ENCODE measurements around the gene RCAN2. TPM values are rescaled to one million over a fixed set of nuclear protein-coding genes. Genes with fewer than 3 reads are reported as not detected.

Gene RCAN2
- total RNA-seq, 1 experiment from 2014 or later = not detected

- DNase-seq (ENCODE audit: low read depth) = no peak
- in situ Hi-C loops (cut with HindIII; ENCODE audit: low pct_unique_long_range_greater_than_20kb, low sequenced_read_pairs) = no loop called here
These were observed 10.2 kb upstream of the RCAN2 start for GRCh38 chr6:46501136-46502089.

DNA sequence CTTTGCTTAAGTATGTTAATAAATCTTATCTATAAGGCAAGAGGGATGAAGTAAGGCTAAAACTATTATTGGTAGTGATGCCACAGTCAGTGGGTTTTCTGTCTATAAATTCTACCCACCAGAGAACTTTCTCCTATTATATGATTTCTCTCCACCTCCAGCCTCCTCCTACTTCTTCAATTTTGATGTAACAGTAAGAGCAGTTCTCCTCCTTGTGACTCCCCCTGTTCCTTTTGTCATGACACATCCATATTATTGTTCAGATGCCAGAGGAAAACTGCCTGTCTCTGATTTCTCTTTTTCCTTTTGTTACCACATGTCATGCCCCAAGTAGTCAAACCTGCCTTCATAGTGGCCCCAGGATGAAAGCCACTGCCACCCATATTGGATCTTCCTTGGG, 9.1 kb upstream of the RCAN2 start:
- DNase-seq (ENCODE audit: low read depth) = no peak
- in situ Hi-C loops (cut with HindIII; ENCODE audit: low pct_unique_long_range_greater_than_20kb, low sequenced_read_pairs) = no loop called here

DNA sequence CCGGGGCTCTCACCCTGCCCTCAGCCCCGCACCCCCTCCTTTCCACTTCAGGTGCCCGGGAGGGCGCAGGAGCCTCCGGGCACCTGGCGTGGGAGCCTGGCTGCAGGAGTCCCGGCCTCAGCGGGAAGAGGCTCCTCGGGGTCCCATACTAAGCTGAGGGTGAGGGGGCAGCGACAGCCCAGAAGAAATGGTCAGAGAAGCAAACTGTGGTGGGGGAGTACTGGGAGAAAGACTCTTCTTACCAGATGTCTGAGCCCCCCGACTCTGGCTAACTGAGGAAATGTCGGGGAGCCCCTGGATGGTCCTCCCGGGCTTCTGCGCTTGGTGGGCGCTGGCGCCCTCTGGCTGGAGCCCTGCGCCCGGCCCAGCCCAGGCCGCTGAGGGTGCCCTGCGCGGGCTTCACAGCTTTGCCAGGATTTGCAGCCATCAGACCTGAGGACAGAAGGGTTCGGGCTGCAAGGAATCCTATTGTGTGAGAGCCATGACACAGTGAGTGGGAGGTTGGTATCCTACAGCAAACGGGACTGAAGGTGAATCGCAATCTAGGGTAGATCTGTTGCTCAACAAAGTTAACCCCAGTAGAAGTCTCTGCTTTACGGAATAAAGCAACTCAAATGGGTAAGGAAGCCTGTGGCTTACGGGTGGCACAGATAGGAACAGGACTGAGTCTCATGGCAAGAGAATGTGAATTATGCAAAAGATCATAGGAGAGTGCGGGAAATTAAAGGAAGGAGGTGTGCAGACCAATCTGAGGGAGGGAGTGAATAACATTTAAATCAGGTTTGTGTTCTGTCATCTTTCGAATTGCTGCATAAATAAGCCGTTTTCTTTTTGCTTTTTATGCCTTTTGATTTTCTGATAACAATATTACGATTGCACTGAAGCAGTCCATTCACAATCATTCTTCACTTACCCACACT, 639 bp upstream of the RCAN2 start:
- peak; percentile 48 for DNase-seq (ENCODE audit: low read depth)
- in situ Hi-C loops (cut with HindIII; ENCODE audit: low pct_unique_long_range_greater_than_20kb, low sequenced_read_pairs) = no loop called here

DNA sequence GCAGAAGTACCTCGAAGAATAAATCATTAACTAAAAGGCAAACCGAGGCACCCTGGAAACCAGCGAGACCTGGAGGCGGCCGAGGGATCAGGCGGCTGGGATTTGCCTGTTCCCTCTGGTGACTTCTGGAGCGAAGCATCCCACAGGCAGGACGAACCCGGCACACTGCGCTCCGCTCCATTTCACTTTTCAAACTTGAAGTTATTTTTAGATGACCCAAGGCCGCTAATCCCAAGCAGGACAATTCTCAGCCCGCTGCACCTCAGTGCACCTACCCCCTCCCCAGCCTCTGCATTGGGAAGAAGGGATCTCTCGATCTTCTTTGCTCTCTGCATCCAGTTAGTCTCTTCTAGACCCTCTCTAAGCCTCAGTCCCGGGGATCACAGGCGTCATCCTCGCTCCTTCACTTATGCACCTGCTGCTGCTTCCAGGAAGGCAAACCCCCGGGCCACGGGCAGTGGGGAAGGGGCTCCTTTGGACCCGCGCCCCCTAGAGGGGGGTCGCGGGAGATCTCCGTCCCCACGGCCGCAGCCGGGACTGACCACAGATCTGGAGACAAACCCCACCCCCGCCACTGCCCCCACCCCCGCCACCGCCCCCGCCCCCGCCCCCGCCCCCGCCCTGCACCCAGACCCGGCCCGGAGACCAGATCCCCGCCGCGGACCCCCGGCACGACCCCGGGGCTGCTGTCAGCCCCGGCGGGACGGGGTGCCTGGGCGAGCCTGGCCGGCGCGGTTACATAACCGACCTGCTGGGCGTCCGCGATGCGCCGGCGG, 636 bp downstream of the RCAN2 start:
- in situ Hi-C loops (cut with HindIII; ENCODE audit: low pct_unique_long_range_greater_than_20kb, low sequenced_read_pairs) = no loop called here
- peak; percentile 18 for DNase-seq (ENCODE audit: low read depth)

DNA sequence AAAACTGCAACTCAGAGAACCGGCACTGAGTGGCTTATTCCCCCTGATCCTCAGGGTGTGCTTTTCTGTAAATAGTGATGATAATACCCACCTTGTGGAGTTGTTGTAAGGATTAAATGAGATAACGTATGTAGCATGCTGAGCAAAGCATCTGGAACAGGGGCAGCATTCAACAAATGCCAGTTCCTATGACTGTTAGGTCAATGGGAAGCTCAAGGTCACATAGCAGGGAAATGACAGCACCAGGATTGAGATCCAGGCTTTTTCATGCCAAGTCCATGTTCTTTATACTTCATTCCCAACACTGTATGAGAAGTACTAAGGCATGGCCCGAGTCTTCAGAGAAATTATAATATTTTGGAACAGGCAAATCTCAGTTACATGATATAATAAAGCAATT, 5.1 kb downstream of the RCAN2 start:
- no peak for DNase-seq (ENCODE audit: low read depth)
- in situ Hi-C loops (cut with HindIII; ENCODE audit: low pct_unique_long_range_greater_than_20kb, low sequenced_read_pairs) = no loop called here

DNA sequence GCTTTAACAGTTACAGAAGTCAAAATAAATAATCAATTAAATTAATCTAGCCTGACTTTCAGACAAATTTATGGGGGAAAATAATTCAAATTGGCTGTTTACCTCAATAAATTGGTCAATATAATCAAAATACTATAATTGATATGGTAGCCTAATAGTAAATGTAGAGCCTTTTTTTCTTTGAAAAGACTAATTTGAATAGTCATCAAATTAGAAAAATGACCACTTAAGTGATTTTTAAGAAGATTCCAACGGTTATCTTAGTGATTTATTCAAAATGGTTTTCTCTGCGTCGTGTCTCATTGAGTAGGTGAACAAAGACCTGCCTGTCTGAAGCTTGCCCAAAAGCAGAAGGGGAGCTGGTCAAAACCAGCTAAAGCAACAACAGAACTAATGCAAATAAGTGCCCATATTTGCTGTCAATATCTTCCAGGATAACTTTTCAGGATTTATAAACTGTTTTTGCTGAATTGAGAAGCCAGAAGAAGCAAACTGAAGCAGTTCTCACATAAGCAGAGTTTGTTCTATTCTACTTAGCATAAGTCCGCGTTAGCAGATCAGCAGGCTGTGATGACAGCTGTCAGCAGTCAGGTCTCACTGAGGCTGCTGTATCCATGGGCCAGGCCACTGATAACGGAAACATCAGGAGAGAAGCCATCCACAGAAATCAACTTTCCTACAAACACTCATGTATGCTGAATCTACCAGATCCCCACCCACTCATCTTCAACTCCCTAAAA, 7.0 kb downstream of the RCAN2 start:
- no peak for DNase-seq (ENCODE audit: low read depth)
- in situ Hi-C loops (cut with HindIII; ENCODE audit: low pct_unique_long_range_greater_than_20kb, low sequenced_read_pairs) = no loop called here

DNA sequence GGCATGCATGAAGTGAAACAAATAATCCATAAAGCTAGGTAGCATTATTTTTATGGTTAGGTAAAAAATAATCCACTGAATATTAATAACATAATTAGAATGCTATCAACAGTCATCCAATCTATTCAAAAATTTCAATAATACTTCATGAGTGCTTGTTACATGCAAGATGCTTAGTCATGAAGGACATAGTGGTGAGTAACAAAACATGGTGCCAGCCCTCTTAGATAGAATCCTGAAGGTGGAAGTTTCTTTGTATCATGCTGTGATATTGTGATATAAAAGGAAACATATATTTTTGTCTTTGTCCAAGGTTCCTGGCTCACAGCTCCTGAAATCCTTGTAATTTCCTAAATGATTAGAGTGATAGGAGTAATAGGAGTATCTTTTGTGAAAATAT, 14.9 kb downstream of the RCAN2 start:
- DNase-seq (ENCODE audit: low read depth) = no peak
- in situ Hi-C loops (cut with HindIII; ENCODE audit: low pct_unique_long_range_greater_than_20kb, low sequenced_read_pairs) = no loop called here

DNA sequence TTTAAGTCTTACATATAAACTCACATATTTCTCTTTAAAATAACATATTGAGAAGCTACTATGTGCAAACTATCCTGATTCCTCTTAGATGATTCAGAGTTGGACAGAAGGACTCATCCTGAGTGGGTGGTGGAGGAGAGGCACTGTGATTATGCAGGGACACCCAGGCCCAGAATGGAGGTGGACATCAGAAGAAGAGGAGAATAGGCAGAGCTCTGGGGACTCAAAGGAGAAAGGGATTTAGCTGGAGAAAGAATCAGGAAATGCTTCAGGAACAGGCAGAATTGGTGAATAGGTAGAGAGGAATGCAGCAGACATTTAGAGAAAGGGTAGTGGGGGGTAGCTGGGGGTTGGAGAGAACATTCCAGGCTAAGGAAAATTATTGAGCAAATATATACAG, 17.4 kb downstream of the RCAN2 start:
- in situ Hi-C loops (cut with HindIII; ENCODE audit: low pct_unique_long_range_greater_than_20kb, low sequenced_read_pairs) = no loop called here
- no peak for DNase-seq (ENCODE audit: low read depth)

DNA sequence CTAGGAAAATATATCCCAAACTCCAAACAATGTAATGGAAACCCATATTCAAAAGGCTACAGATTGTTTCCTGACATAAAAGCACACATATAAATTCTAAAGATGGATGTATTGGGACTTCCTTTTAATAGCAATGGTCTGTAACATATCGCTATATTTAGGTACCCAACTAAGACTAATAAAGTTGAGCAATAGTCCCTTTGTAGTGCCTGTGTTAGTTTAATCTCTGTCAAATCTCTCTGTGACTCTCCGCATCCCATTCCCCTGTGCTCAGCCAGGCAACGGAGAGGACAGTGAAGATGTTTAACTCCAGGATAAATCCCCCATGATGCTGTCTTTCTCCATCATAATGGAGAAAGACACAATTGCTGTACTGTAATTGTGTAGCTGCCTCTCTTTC, 19.0 kb downstream of the RCAN2 start:
- in situ Hi-C loops (cut with HindIII; ENCODE audit: low pct_unique_long_range_greater_than_20kb, low sequenced_read_pairs) = no loop called here
- no peak for DNase-seq (ENCODE audit: low read depth)

DNA sequence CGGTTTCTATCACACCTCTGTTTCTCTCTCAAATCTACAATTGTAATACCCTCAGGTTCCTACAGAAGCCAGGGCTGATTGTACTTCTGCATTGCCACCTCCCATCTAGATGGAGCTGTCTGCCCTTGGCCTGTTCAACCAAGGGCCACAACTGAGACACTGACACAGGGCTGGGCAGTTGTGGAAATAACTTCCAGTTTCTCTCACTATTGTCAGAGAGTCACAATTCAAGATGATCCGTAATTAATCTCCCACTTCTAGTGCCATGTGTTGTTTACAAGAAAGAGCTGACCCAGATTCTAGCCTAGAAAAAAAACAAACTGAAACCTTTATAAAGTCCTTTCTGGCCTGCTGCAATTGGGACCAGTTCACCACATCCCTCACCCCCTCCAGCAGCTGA, 22.2 kb downstream of the RCAN2 start:
- in situ Hi-C loops (cut with HindIII; ENCODE audit: low pct_unique_long_range_greater_than_20kb, low sequenced_read_pairs) = no loop called here
- no peak for DNase-seq (ENCODE audit: low read depth)

DNA sequence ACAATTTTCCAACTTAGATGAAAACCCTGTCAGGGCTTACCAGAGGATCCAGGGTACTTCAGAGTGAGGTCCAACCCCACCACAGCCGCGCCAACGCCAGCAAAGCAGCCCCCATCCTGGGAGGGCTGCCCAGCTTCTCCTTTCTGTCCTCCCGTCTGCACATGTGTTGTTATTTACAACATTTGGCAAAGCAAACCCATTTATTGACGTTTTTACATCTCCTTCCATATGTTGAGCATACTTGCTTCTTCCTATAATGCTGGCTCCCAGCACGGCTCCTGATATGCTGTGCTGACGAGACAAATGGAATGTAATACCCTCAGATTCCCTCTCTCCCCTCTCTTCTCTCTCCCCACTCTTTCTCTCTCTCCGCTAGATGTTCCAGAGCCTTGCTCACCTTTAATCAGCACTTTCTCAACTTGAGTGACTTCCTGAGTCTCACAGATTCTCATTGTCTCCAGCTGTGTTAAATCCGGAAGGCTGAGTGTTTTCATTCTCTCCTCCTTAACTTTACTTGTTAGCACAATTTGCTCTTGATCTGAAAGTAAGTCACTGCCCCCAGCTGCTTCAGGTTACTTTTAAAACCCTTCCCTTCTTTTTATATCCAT, 22.7 kb downstream of the RCAN2 start:
- in situ Hi-C loops (cut with HindIII; ENCODE audit: low pct_unique_long_range_greater_than_20kb, low sequenced_read_pairs) = no loop called here
- no peak for DNase-seq (ENCODE audit: low read depth)

DNA sequence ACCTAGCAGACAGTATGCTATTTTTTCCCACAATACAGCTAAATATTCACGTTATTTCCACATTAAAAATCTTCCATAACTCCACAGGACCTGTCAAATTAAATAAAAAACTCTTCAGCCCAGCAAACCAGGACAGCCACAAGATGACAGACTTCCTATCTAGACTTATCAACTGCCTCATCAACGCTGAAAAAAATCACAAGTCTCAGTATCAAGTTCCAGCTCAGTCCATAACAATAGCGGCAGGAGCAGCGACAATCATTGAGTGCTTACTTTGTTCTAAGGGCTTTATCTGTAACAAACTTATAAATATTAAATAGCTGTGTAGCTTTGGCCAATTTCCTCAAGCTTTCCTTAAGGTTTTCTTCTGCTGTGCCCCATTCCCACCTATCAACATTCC, 24.7 kb downstream of the RCAN2 start:
- no peak for DNase-seq (ENCODE audit: low read depth)
- in situ Hi-C loops (cut with HindIII; ENCODE audit: low pct_unique_long_range_greater_than_20kb, low sequenced_read_pairs) = no loop called here

DNA sequence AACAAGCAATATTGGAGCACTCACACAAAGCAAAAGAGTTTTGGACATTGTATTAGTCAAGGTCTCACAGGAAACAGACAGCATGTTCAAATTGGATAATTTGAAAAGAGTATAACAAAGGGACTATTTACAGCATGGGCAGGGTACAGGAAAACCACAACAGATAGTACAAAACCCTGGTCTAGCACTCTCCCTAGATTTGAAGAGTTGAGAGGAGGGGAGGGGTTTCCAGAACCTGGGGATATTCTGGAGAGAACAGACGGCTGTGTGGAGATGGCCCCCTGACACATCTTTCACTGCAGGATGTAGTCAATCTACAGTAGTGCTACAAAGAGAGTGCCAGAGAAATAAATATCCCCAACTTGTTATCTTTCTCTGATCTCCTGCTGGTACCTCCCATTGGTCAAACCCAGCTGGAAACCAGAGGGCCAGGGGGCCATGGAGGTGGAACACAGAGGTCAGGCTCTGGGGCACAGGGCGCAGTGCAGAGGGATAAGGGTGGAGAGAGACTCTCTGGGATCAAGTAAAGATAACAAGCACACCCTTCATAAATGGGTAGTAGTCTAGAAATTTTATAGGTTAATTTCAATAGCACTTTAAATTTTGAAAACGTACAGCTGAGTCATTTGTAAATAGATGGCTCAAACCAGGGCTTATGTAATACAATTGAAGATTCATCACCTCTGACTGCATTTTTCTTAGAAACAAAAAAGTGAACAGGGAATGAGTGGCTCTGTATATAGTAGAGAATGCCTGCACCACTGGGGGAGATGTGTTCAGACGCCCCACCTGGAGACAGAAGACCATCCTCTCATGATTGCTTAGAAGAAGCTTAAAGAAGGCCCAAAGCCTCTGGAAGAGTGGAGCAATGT, 25.7 kb downstream of the RCAN2 start:
- no peak for DNase-seq (ENCODE audit: low read depth)
- in situ Hi-C loops (cut with HindIII; ENCODE audit: low pct_unique_long_range_greater_than_20kb, low sequenced_read_pairs) = no loop called here

DNA sequence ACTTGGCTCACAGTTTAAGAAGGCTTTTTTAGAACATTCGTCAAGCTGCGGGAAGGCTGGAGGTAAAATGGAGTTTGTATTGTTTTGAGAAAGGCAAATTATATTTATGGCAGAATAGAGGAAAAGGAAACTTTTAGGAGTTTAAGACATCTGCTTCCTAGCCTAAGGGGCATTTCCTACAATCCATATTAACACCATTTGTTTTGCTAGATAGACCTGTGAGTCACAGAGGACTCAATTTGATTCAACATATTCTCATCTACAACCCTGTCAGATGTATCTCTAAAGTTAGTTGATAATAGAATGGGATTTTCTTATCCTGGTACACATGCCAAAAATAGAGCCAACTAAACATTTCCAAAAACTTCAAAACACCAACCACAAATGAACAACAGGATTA, 35.0 kb downstream of the RCAN2 start:
- DNase-seq (ENCODE audit: low read depth) = no peak

GRCh38 chr6:46454691-46455090, 36.6 kb downstream of the RCAN2 start:
- in situ Hi-C loops (cut with HindIII; ENCODE audit: low pct_unique_long_range_greater_than_20kb, low sequenced_read_pairs) = no loop called here
- DNase-seq (ENCODE audit: low read depth) = no peak

More for the DNA sequence above, 35.0 kb downstream of the RCAN2 start:
- in situ Hi-C loops (cut with HindIII; ENCODE audit: low pct_unique_long_range_greater_than_20kb, low sequenced_read_pairs) = no loop called here

- DNase-seq (ENCODE audit: low read depth) = no peak
- in situ Hi-C loops (cut with HindIII; ENCODE audit: low pct_unique_long_range_greater_than_20kb, low sequenced_read_pairs) = no loop called here
These were observed 37.4 kb downstream of the RCAN2 start for GRCh38 chr6:46453741-46454316.
